SIG-M5 treated with dmso at 0.1 percent for 504 hours (cell line): ENCODE measurements around the gene APAF1.
"Not testable (repeated sequence)": the region's sequence is repeated elsewhere in the genome, so short reads cannot be mapped to it uniquely, and the experiment has no call there.

ENCODE experiments used
- DNase-seq: peaks from one replicate; lab custom pipeline; 2025; ENCODE audit not compliant: unreplicated experiment; lab: John Stamatoyannopoulos, UW

APAF1 gene, protein sequence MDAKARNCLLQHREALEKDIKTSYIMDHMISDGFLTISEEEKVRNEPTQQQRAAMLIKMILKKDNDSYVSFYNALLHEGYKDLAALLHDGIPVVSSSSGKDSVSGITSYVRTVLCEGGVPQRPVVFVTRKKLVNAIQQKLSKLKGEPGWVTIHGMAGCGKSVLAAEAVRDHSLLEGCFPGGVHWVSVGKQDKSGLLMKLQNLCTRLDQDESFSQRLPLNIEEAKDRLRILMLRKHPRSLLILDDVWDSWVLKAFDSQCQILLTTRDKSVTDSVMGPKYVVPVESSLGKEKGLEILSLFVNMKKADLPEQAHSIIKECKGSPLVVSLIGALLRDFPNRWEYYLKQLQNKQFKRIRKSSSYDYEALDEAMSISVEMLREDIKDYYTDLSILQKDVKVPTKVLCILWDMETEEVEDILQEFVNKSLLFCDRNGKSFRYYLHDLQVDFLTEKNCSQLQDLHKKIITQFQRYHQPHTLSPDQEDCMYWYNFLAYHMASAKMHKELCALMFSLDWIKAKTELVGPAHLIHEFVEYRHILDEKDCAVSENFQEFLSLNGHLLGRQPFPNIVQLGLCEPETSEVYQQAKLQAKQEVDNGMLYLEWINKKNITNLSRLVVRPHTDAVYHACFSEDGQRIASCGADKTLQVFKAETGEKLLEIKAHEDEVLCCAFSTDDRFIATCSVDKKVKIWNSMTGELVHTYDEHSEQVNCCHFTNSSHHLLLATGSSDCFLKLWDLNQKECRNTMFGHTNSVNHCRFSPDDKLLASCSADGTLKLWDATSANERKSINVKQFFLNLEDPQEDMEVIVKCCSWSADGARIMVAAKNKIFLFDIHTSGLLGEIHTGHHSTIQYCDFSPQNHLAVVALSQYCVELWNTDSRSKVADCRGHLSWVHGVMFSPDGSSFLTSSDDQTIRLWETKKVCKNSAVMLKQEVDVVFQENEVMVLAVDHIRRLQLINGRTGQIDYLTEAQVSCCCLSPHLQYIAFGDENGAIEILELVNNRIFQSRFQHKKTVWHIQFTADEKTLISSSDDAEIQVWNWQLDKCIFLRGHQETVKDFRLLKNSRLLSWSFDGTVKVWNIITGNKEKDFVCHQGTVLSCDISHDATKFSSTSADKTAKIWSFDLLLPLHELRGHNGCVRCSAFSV (N-terminal part only)

DNA sequence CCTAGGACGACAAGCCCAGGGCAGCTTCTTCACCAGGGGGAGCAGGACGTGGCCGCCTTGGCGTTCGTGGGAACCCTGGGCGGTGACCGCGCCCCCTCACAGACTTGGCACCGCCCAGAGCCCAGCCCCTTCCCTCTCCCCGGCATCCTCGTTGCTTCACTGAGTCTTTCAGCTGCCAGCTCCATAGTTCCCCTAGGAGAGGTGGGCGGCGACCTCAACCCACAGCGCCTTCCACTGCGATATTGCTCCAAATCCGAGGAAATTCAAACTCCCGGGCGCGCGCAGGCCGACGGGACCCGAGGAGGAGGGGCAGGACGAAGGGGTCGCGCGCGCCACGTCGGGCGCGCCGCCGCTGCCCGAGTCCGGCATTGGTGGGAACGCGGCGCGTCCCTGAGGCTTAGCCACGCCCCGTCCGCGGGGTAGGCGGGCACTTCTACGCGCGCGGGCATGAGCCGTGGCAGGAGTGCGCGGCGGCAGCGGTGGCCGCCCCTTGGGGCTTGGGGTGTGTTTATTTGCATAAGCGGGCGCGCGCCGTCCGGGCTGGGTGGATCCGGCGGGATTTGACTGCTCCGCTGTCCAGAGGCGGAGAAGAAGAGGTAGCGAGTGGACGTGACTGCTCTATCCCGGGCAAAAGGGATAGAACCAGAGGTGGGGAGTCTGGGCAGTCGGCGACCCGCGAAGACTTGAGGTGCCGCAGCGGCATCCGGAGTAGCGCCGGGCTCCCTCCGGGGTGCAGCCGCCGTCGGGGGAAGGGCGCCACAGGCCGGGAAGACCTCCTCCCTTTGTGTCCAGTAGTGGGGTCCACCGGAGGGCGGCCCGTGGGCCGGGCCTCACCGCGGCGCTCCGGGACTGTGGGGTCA, at the start of gene APAF1, which contains the start of gene IKBIP:
APAF1 (plus strand) TSS at position 579 of the 860 bp plus-strand sequence. CDS start 3,070 bp downstream, outside the sequence.
IKBIP (minus strand) TSS at position 77 of the 860 bp plus-strand sequence. CDS start 87 bp downstream, outside the sequence.
- DNase-seq = peak; percentile 96

DNA sequence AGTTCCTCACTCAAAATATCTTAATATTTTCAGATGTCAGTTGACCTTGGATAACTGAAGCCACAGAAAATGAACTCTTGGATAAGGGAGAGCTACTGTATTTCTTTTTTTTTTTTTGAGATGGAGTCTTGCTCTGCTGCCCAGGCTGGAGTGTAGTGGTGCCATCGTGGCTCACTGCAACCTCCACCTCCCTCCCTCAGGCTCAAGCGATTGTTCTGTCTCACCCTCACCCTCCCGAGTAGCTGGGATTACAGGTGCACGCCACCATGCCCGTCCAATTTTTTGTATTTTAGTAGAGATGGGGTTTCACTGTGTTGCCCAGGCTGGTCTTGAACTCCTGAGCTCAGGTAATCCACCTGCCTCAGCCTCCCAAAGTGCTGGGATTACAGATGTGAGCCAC, 47.8 kb upstream of the APAF1 start:
- DNase-seq = not testable (repeated sequence)

DNA sequence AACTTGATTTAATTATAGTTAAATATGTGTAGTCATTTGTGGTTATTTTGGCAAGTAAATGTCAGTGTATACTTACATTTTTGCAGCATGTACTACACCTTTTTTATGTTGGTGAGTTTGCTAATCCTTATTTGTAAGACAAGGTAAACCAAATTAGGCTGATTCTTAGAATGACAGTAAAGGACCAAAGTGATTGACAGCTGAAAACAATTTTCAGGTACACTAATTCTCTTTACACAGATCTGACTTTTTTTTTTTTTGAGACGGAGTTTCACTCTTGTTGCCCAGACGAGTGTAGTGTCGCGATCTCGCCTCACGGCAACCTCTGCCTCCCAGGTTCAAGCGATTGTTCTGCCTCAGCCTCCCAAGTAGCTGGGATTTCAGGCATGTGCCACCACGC, 43.2 kb upstream of the APAF1 start:
- DNase-seq = no peak

DNA sequence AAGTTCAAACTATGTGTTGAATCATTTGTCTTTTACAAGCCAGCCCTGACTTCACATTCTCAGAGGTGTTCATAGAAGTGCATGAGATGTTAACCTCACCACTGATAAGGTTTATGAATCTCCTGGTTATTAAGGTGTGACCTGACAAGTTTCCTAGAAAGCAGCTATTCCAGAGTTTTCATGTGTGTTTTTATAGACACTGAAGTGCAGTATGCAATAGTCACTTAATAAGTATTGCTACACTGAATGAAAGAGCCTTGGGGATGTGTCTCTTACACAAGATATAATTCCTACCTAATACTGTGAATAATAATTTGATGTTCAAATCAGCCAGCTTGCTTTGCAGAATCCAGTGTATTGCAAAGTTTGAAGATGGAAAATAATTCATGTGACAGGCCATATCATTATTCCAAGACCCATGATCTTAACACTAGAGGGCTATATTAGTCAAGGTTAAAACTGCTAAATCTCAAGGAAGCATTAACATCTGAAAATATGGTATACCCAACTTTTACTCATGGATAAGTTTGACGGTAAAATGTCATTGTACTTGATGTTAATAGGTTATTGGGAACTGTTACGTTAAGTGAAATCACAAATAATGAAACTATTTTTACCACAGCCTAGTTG, 38.6 kb upstream of the APAF1 start:
- DNase-seq = no peak

DNA sequence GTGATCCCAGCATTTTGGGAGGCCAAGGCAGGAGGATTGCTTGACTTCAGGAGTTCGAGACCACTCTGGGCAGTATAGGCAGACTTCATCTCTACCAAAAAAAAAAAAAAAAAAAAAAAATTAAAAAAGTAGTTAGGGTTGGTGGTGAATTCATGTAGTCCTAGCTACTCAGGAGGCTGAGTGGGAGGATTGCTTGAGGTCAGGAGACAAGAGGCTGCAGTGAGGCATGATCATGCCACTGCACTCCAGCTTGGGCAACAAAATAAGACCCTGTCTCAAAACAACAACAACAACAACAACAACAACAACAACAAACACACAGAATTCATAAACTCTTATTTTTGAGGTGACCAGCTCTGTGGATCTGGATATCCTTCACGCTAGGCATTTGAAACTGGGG, 34.5 kb upstream of the APAF1 start:
- DNase-seq = no peak

DNA sequence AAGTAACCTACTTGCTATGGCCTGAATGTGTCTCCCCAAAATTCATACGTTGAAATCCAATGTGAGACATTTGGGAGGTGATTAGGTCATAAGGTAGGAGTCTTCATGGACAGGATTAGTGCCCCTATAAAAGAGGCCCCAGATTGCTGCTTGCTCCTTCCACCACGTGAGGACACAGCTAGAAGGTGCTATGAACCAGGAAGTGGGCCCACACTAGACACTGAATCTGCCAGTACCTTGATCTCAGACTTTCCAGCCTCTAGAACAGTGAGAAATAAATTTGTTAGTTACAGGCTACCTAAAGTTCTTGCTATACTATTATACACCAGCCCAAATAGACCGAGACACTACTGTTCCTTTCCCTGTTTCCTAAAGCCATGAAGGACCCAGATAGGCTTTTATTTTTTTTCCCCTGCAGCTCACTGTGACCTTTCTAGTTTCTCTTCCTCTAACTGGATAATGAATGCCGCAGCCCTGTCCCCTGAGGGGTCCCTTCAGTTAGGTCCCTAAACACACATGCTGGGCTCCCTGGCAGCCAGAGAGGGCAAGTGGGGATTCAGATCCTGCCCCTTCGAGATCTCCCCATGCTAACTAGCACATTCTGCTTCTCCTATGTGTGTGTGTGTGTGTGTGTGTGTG, 32.3 kb upstream of the APAF1 start:
- peak; percentile 94 for DNase-seq

DNA sequence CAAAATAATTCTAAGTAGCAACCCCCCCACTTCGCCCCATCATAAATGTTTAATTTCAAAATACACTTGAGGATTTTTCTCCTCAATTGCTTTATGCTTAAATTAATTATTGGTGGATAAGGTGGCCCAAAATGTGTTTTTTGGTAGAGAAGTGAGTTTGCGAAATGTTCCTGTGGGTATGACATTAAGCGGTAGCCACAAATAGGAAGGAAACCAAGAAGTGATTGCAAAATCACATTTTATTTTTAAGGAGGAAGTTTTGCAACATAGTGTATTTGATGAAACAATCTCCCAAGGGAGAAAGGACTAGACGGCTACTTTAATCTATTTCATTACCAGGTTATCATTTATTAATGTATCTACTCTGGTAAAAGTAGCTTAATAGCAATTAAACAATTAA, 26.1 kb upstream of the APAF1 start:
- peak; percentile 95 for DNase-seq

DNA sequence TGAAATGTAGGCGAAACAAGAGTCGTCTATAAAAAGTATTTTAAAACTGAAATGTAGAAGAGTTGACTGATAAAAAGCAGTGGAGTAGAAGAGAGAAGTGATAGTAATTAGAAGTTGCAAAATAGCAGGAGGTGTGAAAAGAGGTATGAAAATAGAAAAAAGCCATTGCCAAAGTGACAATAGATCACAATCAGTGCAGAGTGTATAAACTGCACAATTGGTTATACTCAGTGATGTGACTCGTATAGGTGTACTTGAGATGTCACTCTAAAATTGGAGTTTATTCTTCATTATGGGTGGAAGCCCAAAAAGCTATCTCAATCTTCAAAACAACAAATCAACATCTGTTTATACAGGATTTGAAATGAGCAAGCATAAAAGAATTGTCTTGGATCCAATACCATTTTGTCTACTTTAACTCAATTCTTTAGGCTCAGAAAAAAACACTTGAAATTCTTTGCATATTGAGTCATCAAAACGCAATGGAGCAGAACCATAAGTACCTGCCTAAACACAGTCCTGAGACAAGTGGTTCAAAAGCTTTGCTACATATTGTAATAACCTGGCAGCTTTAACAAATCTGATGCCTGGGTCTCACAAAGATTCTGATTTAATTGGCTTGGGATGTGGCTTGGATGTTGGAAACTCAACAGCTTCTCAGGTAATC, 9.3 kb upstream of the APAF1 start:
- no peak for DNase-seq

DNA sequence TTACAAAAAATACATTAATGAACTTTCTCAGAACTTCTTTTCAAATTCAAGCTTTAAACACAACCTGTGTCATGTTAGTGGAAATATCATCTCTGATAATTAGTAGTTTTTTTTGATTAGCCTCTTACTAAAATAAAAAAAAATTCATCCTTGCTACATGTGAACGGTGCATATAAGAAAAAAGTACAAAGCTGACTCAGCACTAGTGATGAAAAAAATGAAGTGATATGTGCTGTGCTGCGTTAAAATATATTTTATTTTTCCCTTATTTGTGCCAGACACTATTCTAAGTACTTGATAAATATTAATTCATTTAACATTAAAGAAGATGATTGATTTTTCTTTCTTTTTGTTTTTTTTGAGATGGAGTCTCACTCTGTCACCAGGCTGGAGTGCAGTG, 8.0 kb upstream of the APAF1 start:
- DNase-seq = no peak

DNA sequence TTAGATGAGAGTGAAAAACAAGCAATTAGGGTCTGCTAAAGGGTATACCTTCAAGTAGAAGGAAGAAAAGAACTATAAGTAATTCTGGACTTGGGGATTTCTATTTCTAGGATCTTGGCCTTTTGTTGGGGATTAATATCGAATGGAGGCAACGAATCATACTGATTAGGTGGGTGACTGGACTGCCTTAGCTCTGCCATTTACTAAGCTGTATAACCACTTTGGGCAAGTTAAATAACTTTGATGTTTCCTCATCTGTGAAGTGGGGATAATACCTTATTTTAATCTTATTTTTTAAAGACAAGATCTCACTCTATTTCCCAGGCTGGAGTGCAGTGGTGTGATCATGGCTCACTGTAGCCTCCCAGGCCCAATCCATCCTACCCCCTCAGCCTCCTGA, 7.1 kb upstream of the APAF1 start:
- no peak for DNase-seq

DNA sequence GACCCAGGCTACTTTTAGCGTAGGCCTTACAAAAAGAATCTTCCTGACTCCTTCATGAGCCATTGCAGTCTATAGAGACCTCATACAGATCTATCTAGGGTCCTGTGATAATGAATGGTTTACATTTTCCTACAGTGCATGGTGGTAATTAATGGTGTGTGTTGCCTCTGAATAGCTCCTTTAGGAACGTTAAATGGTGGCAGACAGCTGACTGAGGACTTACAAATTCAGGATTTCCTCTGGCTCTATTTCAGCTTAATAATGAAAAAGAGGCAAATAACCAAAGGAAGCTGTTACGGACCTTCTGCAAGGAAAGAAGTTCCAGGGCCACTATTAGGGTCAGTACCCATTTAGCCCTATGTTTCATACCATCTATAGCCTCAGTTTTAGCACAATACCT, 5.6 kb upstream of the APAF1 start:
- DNase-seq = no peak

DNA sequence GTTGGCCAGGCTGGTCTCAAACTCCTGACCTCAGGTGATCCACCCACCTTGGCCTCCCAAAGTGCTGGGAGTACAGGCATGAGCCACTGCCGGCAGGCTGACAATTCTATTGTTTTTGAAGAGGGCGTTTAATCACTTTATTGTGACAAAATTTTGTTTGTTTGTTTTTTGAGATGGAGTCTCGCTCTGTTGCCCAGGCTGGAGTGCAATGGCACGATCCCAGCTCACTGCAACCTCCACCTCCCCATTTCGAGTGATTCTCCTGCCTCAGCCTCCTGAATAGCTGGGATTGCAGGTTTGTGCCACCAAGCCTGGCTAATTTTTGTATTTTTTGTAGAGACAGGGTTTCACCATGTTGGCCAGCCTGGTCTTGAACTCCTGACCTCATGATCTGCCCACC, 2.3 kb upstream of the APAF1 start:
- DNase-seq = not testable (repeated sequence)

DNA sequence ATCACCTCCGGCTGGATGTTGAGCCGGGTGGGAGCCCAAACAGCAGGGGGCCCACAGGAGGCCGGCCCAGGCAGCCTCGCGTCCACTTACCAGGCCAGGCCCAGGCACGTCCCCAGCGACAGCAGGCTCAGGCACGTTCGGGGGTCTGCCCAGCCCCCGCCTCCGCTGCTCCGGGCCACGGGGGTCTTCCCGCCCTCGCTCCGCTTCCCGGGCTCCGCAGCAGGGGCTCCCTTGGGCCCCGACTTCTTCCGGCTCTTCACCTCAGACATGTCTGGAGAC, 718 bp upstream of the APAF1 start:
- DNase-seq = no peak

DNA sequence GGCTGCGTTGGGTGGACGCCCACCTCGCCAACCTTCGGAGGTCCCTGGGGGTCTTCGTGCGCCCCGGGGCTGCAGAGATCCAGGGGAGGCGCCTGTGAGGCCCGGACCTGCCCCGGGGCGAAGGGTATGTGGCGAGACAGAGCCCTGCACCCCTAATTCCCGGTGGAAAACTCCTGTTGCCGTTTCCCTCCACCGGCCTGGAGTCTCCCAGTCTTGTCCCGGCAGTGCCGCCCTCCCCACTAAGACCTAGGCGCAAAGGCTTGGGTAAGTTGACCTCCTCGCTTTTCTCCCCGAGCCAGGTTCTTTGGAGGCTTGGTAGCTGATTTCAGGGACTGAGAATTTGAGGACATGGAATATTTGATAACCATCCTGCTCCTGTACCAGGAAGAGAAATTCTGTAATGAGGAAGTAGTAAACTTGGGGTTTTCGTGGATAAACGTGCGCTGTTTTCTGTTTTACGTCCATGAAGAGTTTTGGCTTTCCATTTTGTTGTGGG, 530 bp downstream of the APAF1 start:
- DNase-seq = peak; percentile 78

DNA sequence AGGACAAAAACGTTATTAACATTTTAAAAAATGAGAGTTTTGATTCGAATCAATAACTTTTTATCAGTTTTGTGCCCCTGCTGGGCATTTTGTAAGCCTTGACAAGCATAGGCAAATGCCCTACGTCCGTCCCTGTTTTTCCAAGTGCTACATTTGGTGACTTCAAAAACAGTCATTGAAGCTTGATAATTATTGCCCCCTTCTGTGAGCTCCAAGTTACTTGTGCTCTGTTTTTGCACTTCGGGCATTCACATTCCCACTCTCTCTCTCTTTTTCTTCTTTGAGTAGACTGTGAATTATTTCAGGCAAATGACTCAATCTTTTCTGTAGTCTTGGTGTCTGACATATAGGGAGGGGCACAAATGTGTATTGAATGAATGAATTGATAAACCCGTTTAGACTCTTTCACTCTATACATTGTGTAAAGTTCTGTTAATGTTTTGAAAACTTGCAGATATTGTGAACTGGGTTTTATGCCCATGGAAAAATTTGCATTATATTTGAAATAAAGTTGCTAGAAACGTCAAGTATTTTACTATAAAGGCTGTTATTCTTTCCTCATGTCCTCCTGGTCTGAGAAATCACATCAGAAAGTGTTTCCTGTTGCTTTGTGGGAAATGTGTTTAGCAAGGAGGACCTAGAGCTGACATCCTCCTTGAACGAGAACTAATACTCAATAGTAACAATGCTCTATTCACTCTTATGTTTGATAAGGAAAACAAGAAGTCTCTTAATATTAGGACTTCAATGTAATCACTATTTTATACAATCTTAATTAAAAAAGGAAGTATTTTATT, 1.4 kb downstream of the APAF1 start:
- peak; percentile 31 for DNase-seq

DNA sequence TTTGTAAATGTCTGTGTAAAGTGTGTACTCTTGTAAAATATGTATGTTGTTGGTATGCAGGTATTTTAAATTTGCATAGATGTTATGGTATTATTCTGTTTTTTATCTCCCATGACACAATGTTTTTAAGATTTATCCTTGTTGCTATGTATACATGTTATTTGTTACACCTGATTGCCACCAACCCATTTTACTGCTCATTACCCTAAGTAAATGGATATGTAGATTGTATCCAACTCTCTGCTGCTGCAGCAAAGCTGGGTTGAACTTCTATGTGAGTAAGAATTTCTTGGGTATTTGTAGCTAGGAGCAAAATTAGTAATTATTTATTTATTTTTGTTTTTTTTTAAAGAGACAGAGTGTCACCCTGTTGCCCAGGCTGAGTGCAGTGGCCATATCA, 6.2 kb downstream of the APAF1 start:
- DNase-seq = no peak

DNA sequence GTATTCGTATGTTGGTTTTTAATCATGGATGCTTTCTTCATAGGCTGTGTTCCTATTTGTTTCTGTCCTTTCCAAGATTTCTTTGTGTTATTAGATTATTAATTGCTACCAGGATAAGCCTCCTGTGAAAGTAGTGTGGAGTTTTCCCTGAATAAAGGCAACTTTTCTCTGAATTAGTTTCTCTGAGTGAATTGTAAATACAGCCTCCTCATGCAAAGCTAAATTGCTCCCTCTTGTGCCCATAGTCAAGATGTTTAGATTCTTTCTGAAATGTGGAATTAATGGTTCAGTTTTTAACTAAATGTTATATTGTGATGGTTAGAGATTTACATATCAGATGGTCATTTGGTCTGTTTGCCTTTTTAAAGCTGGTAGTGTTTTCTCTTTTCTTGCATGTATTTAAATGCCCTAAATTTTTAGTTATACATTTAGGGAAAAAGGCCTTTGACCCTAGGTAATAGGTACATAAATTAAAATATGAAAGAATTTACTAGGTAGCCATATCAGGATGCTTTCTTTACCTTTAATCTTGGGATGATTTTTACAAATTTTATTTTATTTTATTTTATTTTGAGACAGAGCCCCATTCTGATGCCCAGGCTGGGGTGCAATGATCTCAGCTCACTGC, 8.9 kb downstream of the APAF1 start:
- DNase-seq = peak; percentile 71
